HG03521 (cell line): ENCODE measurements around the gene CLIC4.
"Not testable (repeated sequence)": the region's sequence is repeated elsewhere in the genome, so short reads cannot be mapped to it uniquely, and the experiment has no call there.

Experiments used
- ATAC-seq: cut with Tn5 transposase; IDR thresholded peaks from one replicate; pipeline ENCODE4 v1.9.1; 2021; ENCODE audit warnings: mild to moderate bottlenecking, moderate library complexity; ENCODE audit not compliant: unreplicated experiment

CLIC4 gene

GRCh38 chr1:24743404-24744211, 1.6 kb upstream of the CLIC4 start:
- ATAC-seq, result no peak

DNA sequence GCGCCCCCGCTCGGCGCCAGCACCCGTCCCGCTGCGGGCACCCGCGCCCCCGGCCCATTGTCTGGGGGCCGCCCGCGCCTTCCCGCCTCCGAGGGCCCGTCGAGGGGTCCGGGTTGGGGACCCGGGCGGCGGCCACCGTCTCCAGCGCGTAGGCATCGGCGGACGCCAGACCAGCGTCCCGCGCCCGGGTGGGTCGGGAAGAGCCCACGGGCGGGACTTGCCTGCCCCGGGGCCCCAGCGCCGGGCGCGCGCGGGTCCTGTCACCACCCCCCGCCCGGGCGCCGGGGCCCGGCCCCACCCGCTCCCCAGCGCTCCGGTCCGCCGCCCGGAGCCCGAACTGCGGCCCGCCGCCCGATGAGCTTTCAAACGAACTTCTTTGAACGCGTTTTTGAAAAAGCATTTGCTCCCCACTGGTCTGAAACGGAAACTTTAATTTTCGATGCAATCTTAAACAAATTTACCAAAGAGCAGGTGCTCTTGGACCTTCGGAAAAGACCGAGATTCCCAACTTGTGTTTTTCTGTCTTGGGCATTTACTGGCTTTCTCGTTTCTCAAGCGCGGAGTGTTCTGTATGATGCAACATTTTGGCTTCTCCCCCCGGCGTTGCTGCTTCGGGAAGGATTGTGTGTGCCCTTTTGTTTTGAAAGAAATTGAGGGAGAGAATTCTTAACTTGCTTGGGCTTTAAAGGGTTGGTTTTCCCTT, 615 bp downstream of the CLIC4 start:
- ATAC-seq, result peak; percentile 12

- no peak for ATAC-seq
These were observed 3.2 kb downstream of the CLIC4 start for GRCh38 chr1:24748191-24749121.

GRCh38 chr1:24749252-24749651, 4.0 kb downstream of the CLIC4 start:
- no peak for ATAC-seq

GRCh38 chr1:24749886-24750285, 4.6 kb downstream of the CLIC4 start:
- no peak for ATAC-seq

- no peak for ATAC-seq
These were observed 6.6 kb downstream of the CLIC4 start for GRCh38 chr1:24751833-24752232.

DNA sequence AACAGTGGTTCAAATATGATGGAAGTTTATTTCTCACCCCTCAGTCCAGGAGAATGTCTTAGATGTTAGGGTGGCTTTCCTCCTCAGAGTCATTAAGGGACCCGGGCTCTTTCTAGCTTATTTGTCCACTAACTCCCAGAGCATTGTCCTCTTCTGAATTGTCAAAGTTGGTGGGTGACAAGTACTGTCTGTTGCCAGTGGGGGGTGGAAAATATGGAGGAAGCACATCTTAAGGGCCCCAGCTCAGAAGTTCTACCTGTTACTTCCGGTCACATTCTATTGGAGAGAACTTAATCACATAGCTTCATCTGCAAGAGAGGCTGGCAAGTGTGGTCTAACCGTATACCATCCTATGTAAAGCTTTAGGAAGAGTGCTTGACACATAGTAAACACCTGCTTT, 7.1 kb downstream of the CLIC4 start:
- ATAC-seq, result no peak

- ATAC-seq, result no peak
These were observed 9.0 kb downstream of the CLIC4 start for GRCh38 chr1:24754229-24754628.

DNA sequence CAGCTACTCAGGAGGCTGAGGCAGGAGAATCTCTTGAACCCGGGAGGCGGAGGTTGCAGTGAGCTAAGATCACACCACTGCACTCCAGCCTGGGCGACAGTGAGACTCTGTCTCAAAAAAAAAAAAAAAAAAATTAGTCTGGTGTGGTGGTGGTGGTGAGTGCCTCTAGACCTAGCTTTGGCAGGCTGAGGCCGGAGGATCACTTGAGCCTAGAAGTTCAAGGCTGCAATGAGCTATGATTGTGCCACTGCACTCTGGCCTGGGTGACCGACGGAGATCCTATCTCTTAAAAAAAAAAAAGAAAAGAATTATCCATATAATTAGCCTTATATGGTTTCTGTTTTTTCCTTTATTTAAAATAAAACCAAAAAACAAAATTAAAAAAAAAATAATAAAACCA, 10.1 kb downstream of the CLIC4 start:
- ATAC-seq, result not testable (repeated sequence)

GRCh38 chr1:24756395-24756794, 11.1 kb downstream of the CLIC4 start:
- ATAC-seq, result no peak

GRCh38 chr1:24759492-24759891, 14.2 kb downstream of the CLIC4 start:
- no peak for ATAC-seq

GRCh38 chr1:24761582-24761981, 16.3 kb downstream of the CLIC4 start:
- ATAC-seq, result no peak

- ATAC-seq, result no peak
These were observed 17.0 kb downstream of the CLIC4 start for GRCh38 chr1:24762133-24762676.

DNA sequence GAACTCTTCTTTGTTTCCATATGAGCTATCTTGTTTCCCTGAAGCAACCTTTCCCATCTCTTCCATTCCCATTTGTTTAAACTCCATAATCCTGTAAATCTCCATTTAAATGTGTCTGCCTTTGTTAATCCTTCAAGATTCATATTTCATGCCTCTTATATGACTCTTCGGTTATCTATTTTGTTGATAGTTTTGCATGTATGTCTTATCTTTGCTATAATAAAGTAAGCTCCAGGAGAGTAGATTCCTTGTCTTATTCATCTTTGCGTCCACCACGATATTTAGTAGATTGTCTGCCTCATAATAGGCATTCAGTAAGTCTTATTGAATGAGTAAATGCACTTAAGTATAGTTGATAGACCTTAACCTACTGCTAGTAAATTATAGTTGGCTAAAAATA, 18.4 kb downstream of the CLIC4 start:
- ATAC-seq, result no peak

DNA sequence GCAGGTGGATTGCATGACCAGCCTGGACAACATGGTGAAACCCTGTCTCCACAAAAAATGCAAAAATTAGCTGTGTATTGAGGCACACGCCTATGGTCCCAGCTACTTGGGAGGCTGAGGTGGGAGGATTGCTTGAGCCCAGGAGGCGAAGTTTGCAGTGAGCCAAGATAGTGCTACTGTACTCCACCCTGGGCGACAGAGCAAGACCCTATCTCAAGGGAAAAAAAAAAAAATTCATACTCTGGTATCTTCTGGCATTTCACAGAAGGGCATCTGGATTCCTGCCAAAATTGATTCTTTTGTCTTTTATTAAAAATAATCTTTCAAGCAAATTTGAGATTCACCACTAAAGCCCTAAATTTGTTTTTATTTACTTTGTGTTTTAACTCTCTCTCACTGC, 19.2 kb downstream of the CLIC4 start:
- no peak for ATAC-seq

DNA sequence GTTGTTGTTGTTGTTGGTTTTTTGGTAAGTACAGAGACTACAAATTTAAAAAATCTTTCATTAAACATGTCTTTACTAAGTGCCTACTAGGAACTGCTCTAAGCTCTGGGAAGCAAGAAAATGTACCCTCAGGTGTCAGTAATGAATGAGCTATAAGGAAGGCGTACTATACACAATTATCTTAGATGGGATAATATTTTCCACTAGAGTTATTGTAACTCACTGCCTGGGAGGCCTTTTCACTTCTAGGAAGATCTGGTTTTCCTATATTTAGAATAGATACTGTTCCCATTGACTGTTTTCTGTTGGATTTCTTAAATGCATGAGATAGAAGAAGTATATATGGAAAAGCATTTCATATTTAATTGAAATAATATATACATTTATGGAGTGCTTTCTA, 19.6 kb downstream of the CLIC4 start:
- ATAC-seq, result no peak

DNA sequence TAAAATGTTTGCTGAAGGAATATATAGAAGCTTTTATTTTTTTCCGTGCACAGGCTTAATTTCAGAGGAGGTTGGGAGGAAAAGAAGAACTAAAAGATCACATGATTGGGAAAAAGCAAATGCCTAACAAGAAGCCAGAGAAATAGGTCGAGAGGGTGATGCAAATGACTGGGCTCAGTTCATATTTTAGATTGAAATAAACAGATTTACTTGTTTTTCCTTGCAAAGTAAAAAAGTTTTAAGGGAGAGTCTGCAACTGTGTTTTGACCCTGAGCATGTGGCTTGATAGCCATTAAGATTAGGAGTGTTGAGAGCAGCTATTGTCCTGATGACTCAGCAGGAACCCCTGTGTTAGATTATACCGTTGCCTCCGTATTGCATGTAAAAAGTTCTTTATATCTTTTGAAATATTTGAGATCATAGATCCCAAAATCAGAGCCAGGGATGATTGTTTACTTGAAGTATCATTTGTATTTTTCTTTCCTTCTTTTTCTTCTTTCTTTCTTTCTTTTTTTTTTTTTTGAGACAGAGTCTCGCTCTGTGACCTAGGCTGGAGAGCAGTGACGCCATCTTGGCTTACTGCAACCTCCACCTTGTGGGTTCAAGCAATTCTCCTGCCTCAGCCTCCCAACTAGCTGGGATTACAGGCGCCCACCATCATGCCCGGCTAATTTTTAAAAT, 20.2 kb downstream of the CLIC4 start:
- no peak for ATAC-seq

DNA sequence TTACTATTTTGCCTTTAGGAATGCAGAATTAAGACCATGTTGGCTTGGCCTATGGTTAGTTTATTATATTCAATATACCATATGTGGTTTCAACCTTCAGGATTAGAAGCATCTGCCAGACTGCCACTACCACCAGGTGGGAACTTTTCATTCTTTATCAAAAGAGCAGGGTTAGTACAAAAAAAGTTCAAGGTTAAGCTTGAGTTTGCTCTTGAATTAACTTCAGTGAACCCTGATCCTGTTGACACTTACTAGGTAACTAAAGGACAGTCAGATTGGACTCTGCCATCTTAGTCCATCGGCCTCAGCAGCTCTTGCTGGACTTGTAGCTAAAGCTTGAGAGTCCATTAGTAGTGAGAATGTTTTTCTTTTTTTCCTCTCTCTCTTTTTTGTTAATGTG, 22.1 kb downstream of the CLIC4 start:
- no peak for ATAC-seq

DNA sequence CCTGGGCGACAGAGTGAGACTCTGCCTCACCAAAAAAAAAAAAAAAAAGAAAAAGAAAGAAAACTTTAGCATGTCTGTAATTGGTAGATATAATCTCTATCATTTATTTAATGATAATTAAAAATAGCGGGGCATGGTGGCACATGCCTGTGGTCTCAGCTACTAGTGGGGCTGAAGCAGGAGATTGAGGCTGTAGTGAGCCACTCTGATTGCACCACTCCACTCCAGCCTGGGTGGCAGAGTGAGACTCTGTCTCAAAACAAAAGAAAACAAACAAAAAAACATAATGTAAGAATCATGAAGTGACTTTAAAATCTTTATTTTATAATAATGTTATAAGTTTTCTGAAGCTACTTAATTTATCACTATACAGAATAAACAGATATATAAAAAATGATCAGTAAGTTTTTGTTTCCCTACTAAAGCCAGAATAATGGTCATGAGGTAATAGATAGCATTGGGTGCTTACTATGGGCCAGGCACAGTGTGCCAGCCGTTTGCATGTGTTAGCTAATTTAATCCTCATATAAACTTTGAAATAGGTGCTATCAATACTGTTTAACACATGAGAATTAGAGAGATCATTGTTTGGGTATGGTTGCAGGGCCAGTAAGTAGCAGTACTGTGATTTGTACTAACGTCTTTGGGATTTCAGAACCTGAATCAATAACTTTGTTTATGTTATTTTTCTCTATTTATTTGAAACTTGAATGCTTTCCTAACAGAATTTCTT, 23.8 kb downstream of the CLIC4 start:
- no peak for ATAC-seq
